ENCODE data around the gene PROP1. TPM values are rescaled to one million over a fixed set of nuclear protein-coding genes. Genes with fewer than 3 reads are reported as not detected.

Gene PROP1
- total RNA-seq, 4 donors from 2014 or later = not detected

DNA sequence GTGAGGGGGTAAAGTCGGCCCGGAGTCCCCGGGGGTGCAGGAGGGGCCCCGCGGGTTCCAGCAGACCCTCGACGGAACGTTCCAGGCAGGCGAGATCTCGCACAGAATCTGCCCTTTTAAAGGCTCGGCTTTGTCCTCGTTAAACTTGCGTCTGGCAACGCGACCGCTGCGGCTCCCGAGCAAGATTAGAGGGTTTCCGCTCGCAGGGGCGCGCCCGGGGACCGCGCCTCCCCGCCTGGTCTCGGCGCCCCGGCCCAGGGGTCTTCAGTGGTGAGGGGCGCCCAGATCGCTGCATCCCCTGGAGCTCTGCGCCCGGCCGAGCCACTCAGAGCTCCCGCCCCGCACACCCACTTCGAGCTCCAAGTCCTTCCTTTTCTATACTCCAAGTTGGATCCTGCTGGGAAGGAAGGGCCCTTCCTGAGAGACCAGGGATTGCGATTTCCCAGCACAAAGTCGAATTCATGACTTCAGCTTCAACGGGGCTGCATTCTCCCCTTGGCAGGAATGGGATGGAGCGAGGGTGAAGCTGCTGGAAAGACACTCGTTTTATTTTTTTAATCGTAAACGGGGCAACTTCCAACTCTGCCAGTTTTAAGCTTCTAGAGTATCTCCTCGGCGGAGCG, 11.3 kb downstream of the PROP1 start:
- Histone ChIP-seq H3K27me3 (peaks cover 15% of the 10 kb centered on the region), H3K36me3 (no peaks in the 10 kb centered on the region), H3K4me1 (peaks cover 0 to 6% of the 10 kb centered on the region in 2 donors), H3K4me3 (replicated peaks in 1 of 3) (no peak overlapping the region), H3K9me3 (no peaks in the 10 kb centered on the region), H3K27ac (no peak overlapping the region)
- TF ChIP-seq, protein P1, sequence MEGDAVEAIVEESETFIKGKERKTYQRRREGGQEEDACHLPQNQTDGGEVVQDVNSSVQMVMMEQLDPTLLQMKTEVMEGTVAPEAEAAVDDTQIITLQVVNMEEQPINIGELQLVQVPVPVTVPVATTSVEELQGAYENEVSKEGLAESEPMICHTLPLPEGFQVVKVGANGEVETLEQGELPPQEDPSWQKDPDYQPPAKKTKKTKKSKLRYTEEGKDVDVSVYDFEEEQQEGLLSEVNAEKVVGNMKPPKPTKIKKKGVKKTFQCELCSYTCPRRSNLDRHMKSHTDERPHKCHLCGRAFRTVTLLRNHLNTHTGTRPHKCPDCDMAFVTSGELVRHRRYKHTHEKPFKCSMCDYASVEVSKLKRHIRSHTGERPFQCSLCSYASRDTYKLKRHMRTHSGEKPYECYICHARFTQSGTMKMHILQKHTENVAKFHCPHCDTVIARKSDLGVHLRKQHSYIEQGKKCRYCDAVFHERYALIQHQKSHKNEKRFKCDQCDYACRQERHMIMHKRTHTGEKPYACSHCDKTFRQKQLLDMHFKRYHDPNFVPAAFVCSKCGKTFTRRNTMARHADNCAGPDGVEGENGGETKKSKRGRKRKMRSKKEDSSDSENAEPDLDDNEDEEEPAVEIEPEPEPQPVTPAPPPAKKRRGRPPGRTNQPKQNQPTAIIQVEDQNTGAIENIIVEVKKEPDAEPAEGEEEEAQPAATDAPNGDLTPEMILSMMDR (IDR thresholded peaks at IDR 0.05) = no peak
- no peak for TF ChIP-seq POLR2A (IDR thresholded peaks at IDR 0.05)
- DNase-seq = no peak
- intact Hi-C loops (cut with DNase I) = no loop called here
- 3 to 10% methylated on average over 11 to 35 of the region's 47 CpGs for WGBS, 2 donors

DNA sequence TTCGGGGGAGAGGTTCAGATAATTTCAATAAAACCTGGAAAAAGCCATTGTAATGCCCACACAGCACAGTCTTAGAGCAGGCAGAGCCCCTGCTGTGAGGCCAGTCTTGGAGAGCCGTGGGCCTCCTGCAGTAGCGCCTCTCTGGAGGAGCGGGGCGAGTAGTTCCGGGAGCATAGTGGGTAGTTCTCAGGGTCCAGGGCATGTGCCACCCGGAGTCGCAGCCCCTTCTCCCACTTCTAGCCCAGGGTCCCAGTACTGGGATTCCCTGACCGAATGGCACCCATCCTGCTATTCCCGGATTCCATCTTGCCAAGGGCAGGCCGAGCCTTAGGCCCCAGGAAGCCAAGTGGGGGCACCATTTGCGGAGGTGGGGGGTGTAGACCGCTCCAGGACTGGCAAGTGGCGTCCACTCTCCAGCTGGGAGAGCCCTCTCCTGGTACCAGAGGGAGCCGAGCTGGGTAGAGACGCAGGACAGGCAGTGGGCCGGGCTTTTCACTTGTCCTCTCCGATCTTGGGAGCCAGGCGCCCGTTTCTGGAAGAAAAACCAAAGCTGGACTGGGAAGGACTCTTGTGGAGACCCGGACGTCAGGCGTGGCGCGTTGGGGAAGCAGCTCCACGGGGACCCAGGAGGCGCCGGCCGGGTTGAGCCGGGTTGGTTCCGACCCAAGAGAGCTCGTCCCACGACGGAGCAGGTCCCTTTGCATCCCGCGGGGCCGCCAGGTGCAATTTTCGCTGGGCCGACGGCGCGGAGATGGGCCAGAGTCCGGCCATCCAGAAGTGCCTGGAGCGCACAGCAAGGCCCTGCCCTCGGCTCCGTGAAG, 12.1 kb downstream of the PROP1 start:
- WGBS, 2 donors = 39 to 50% methylated on average over 15 to 21 of the region's 46 CpGs

DNA sequence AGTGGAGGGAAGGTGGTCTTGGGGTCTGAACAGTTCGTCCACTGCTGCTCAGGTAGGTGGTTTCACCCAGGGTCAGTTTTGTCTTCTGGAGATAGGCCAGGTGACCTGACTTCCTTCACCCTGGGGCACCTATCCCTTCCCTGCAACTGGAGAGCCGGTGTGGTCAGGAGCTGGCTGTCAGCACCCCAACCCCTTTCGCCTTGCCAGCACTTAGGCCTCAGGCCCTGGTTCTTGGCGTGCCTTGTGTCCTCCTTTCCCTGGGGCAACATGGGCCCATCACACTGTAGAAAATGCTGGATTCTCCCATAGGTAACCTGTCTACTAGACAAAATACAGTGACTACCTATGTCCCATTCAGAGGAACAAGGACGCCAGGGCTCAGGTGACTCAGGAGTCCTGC, 13.1 kb downstream of the PROP1 start:
- no peaks in the 10 kb centered on the region for H3K9me3 ChIP-seq
- no peak for DNase-seq
- H3K27me3 ChIP-seq = peaks cover 15% of the 10 kb centered on the region
- 93 to 96% methylated on average over 5 of the region's 5 CpGs for WGBS, 2 donors
- no peak overlapping the region for H3K4me3 ChIP-seq (replicated peaks in 1 of 3)
- no peaks in the 10 kb centered on the region for H3K36me3 ChIP-seq
- intact Hi-C loops (cut with DNase I) = no loop called here
- H3K4me1 ChIP-seq = peaks cover 0 to 6% of the 10 kb centered on the region in 2 donors
- TF ChIP-seq, protein P1 (IDR thresholded peaks at IDR 0.05) = no peak
- TF ChIP-seq POLR2A (IDR thresholded peaks at IDR 0.05) = no peak
- H3K27ac ChIP-seq = no peak overlapping the region

More for the DNA sequence above, 12.1 kb downstream of the PROP1 start:
- peaks cover 0 to 6% of the 10 kb centered on the region in 2 donors for H3K4me1 ChIP-seq
- TF ChIP-seq, protein P1 (IDR thresholded peaks at IDR 0.05) = no peak
- no peak for TF ChIP-seq POLR2A (IDR thresholded peaks at IDR 0.05)
- no peak overlapping the region for H3K27ac ChIP-seq
- no peaks in the 10 kb centered on the region for H3K9me3 ChIP-seq
- DNase-seq = peak in 1 of 2 donors; percentile 28
- intact Hi-C loops (cut with DNase I) = no loop called here
- peaks cover 15% of the 10 kb centered on the region for H3K27me3 ChIP-seq
- no peak overlapping the region for H3K4me3 ChIP-seq (replicated peaks in 1 of 3)
- H3K36me3 ChIP-seq = no peaks in the 10 kb centered on the region

DNA sequence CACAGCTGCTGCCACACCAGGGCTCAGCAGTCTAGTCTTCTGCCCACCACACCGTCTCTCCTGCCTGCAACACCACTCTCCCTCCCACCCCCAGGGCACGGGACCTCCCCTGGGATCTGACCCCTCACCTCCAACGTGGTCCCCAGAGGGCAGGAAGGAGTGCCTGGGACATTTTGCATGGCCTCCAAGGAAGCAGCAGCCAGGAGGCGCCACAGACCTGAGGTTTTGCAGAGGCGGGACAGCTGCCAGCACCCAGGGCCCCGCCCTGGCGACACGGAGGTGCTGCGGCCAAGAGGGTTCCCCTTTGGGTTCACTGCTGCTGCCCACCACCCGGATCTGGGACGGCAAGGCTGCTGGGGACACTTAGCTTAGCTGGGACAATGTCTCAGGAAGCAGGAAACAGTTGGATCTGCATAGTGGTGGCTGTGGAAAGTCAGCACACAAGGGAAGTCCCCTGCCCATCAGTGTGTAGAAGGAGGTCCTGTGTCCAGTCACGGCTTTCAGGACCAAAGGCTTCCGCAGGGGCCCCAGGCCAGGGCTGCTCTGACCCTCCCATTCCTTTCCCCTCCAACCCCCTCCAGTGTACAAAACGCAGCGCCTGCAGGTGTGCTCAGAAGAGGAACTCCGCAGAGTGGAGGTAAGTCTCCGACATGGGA, 13.8 kb downstream of the PROP1 start:
- TF ChIP-seq POLR2A (IDR thresholded peaks at IDR 0.05) = no peak
- TF ChIP-seq, protein P1 (IDR thresholded peaks at IDR 0.05) = no peak
- intact Hi-C loops (cut with DNase I) = no loop called here
- 26 to 33% methylated on average over 6 to 14 of the region's 17 CpGs for WGBS, 2 donors
- H3K36me3 ChIP-seq = no peaks in the 10 kb centered on the region
- no peaks in the 10 kb centered on the region for H3K9me3 ChIP-seq
- no peak overlapping the region for H3K27ac ChIP-seq
- peaks cover 0 to 6% of the 10 kb centered on the region in 2 donors for H3K4me1 ChIP-seq
- H3K27me3 ChIP-seq = peaks cover 15% of the 10 kb centered on the region
- DNase-seq = no peak
- H3K4me3 ChIP-seq (replicated peaks in 1 of 3) = no peak overlapping the region
